ENCODE data around the gene KCNQ1. TPM values are rescaled to one million over a fixed set of nuclear protein-coding genes. Genes with fewer than 3 reads are reported as not detected.

KCNQ1 gene
- total RNA-seq, 2 experiments from 2014 or later, result 20.4 to 26.0 TPM

- Mint-ChIP-seq H3K4me3 (no peak overlapping the region), H3K9me3 (ENCODE audit: insufficient read depth) (no peaks in the 10 kb centered on the region), H3K4me1 (ENCODE audit: low read depth) (peaks cover 40% of the 10 kb centered on the region), H3K27me3 (ENCODE audit: low read depth) (peaks cover 11% of the 10 kb centered on the region), H3K36me3 (ENCODE audit: low read depth) (no peaks in the 10 kb centered on the region), H3K27ac (no peak overlapping the region)
- no peak for ATAC-seq
- POLR2A ChIA-PET, result interaction anchor here (0.5 kb wide), 1 partner anchor 105 kb away, joined by 3 read pairs; no protein-coding TSS in a partner anchor
- CTCF ChIA-PET, result interaction anchor here (0.6 to 13.7 kb wide), 6 partner anchors 11 to 584 kb away, joined by 3 to 485 read pairs (median 6); no protein-coding TSS in a partner anchor
- DNase-seq, result no peak
These were observed 444.8 kb downstream of the KCNQ1 start for GRCh38 chr11:2889362-2890273.

- CTCF ChIA-PET, result interaction anchor here (1.1 to 13.7 kb wide), 9 partner anchors 11 to 586 kb away, joined by 3 to 485 read pairs (median 6); partner anchors contain the start of gene PHLDA2
- POLR2A ChIA-PET, result interaction anchor here (3.3 kb wide), 1 partner anchor 357 kb away, joined by 22 read pairs; no protein-coding TSS in a partner anchor
- Mint-ChIP-seq H3K9me3 (ENCODE audit: insufficient read depth) (no peaks in the 10 kb centered on the region), H3K27ac (peak overlapping the region; percentile 92), H3K4me1 (ENCODE audit: low read depth) (peaks cover 39% of the 10 kb centered on the region), H3K4me3 (no peak overlapping the region), H3K27me3 (ENCODE audit: low read depth) (peaks cover 8% of the 10 kb centered on the region), H3K36me3 (ENCODE audit: low read depth) (no peaks in the 10 kb centered on the region)
- ATAC-seq (no peak), DNase-seq (no peak)
These were observed 445.9 kb downstream of the KCNQ1 start for GRCh38 chr11:2890466-2891294.

DNA sequence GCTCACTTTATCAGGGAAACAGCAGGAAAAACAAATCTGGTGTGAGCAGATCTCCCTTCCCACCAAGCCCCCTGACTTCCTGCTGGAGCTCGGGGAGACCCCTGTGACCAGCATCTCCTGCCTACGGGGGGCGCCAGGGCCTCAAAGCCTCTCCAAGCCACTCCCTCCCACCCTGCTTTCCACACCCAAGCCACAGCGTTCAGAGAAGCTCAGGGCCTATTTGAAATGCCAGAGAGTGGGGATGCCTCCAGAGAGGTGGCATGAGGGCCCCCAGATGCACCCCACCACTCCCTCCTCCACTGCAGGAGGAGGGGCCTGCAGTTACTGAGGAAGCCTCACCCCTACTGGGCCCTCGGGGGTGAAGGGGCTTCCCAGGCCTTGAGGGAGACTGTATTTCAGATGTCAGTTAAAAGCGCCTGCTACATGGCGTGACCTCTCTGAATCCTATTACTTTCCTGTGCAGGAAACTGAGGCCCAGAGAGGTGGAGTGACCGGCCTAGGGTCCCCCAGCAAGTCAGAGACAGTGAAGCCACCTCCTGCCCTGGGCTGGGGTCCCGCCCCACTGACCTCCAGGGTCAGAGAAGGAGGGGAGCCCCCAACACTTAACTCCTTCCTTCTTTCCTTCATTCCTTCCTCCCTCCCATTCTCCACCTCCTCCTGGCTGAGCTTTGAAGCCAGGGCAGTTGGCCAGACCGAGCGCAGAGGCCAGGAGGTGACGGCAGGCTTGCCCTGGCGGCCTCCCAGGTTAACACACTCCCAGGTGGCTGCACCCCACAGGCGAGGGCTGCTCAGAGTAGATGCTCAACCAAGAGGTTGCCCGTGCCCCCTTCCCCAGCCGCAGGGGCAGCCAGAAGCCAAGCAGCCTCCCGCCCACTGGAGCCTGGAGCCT lies 446.8 kb downstream of the KCNQ1 start:
- H3K27ac Mint-ChIP-seq, result peak overlapping the region; percentile 92
- DNase-seq (no peak), ATAC-seq (no peak)
- CTCF ChIA-PET, result interaction anchor here (1.1 to 13.7 kb wide), 24 partner anchors 11 to 587 kb away, joined by 3 to 485 read pairs (median 8); partner anchors contain the start of gene PHLDA2
- H3K4me3 Mint-ChIP-seq, result peak overlapping the region; percentile 80
- no peaks in the 10 kb centered on the region for H3K9me3 Mint-ChIP-seq (ENCODE audit: insufficient read depth)
- H3K27me3 Mint-ChIP-seq (ENCODE audit: low read depth), result peaks cover 7% of the 10 kb centered on the region
- peaks cover 35% of the 10 kb centered on the region for H3K4me1 Mint-ChIP-seq (ENCODE audit: low read depth)
- POLR2A ChIA-PET, result interaction anchor here (1.0 to 3.3 kb wide), 4 partner anchors 38 to 360 kb away, joined by 3 to 22 read pairs (median 5); partner anchors contain the start of gene PHLDA2
- no peaks in the 10 kb centered on the region for H3K36me3 Mint-ChIP-seq (ENCODE audit: low read depth)

DNA sequence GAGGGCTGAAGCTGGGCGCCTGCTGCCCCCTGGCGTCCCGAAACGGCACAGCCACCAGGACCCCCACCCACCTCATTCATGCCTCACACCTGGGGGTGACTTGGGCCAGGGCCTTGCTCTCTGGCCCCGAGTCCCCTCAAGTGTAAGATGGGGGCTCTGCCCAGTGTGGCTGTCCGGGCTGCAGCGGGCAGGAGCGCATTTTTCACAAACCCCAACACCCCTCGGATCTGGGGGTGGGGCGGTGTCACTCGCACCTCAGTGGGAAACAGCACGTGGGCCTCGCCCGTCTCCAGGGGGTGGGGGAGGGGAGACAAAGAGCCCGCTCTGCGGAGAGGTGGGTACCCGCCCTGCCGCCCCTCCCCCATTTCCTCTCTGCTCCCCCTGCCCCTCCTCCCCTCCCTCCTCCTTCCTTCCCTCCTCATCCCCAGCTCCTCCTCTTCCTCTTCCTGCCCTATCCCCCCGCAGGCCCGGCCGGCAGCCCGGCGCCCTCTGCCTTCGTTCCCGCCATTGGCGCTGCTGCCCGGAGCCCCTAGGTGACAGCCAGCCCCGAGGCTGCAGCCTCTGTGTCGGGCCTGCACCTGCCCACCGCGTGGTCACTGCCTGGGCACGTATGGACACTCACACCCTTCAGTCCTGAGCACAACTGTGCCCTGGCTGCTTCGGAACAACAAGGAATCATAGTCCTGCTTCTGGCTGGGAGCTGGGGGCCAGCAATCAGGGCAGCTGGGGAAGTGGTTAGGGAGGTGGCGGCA lies 447.6 kb downstream of the KCNQ1 start:
- peak overlapping the region; percentile 80 for H3K4me3 Mint-ChIP-seq
- H3K36me3 Mint-ChIP-seq (ENCODE audit: low read depth), result no peaks in the 10 kb centered on the region
- no peaks in the 10 kb centered on the region for H3K9me3 Mint-ChIP-seq (ENCODE audit: insufficient read depth)
- CTCF ChIA-PET, result interaction anchor here (0.7 to 13.7 kb wide), 38 partner anchors 10 to 588 kb away, joined by 3 to 485 read pairs (median 6); partner anchors contain the start of genes NAP1L4, PHLDA2 and ZNF195
- peaks cover 34% of the 10 kb centered on the region for H3K4me1 Mint-ChIP-seq (ENCODE audit: low read depth)
- H3K27me3 Mint-ChIP-seq (ENCODE audit: low read depth), result peaks cover under 1% of the 10 kb centered on the region
- H3K27ac Mint-ChIP-seq, result peak overlapping the region; percentile 92
- ATAC-seq (peak; percentile 60), DNase-seq (peak; percentile 86)
- POLR2A ChIA-PET, result interaction anchor here (0.7 to 3.3 kb wide), 6 partner anchors 37 to 529 kb away, joined by 3 to 22 read pairs (median 4); partner anchors contain the start of gene PHLDA2

DNA sequence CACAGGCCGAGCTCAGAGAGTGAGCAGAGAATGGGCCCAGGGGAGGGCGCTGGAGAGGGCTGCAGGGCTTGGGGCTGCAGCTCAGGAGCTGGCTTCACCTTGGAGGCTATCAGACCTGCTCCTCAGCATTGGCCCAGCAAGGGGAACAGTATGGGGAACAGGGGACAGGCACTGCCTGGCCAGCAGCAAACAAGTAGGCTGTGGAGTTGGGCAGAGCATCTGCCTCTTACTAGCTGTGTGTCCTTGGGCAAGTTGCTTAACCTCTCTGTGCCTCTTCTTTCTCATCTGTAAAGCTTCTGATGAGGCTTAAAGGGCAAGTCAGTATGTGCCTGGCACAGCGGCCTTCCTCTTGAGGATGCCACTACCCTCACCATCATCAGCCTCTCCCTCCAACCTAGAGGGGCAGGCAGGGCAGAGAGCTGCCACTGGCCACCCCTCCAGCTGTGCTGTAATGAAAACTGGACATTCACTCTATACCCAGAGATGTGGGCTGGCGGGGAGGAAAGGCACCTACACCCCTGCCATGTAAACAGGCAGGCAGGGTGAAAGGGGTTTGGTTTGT lies 448.2 kb downstream of the KCNQ1 start:
- peak overlapping the region; percentile 92 for H3K27ac Mint-ChIP-seq
- H3K4me3 Mint-ChIP-seq, result peak overlapping the region; percentile 80
- CTCF ChIA-PET, result interaction anchor here (0.7 to 13.7 kb wide), 37 partner anchors 9 to 588 kb away, joined by 3 to 485 read pairs (median 6); partner anchors contain the start of genes NAP1L4, PHLDA2 and ZNF195
- ATAC-seq (peak; percentile 70), DNase-seq (peak; percentile 81)
- H3K9me3 Mint-ChIP-seq (ENCODE audit: insufficient read depth), result no peaks in the 10 kb centered on the region
- no peaks in the 10 kb centered on the region for H3K36me3 Mint-ChIP-seq (ENCODE audit: low read depth)
- peaks cover 40% of the 10 kb centered on the region for H3K4me1 Mint-ChIP-seq (ENCODE audit: low read depth)
- no peaks in the 10 kb centered on the region for H3K27me3 Mint-ChIP-seq (ENCODE audit: low read depth)
- POLR2A ChIA-PET, result interaction anchor here (0.6 to 3.3 kb wide), 7 partner anchors 36 to 593 kb away, joined by 3 to 22 read pairs (median 4); partner anchors contain the start of gene PHLDA2

GRCh38 chr11:2893935-2894334 lies 449.1 kb downstream of the KCNQ1 start:
- Mint-ChIP-seq H3K9me3 (ENCODE audit: insufficient read depth) (no peaks in the 10 kb centered on the region), H3K36me3 (ENCODE audit: low read depth) (no peaks in the 10 kb centered on the region), H3K27me3 (ENCODE audit: low read depth) (no peaks in the 10 kb centered on the region), H3K4me1 (ENCODE audit: low read depth) (peaks cover 45% of the 10 kb centered on the region), H3K27ac (no peak overlapping the region), H3K4me3 (peak overlapping the region; percentile 36)
- ChIA-PET POLR2A (no interaction called here), CTCF (interaction anchor here (0.9 to 13.7 kb wide), 6 partner anchors 8 to 360 kb away, joined by 3 to 485 read pairs (median 12); partner anchors contain the start of gene PHLDA2)
- ATAC-seq, result no peak
- no peak for DNase-seq

- ChIA-PET POLR2A (no interaction called here), CTCF (interaction anchor here (1.8 to 13.7 kb wide), 2 partner anchors 34 to 362 kb away, joined by 3 to 485 read pairs; partner anchors contain the start of gene PHLDA2)
- ATAC-seq, result no peak
- H3K9me3 Mint-ChIP-seq (ENCODE audit: insufficient read depth), result no peaks in the 10 kb centered on the region
- no peak for DNase-seq
- H3K4me1 Mint-ChIP-seq (ENCODE audit: low read depth), result peaks cover 61% of the 10 kb centered on the region
- H3K27me3 Mint-ChIP-seq (ENCODE audit: low read depth), result no peaks in the 10 kb centered on the region
- peak overlapping the region; percentile 54 for H3K27ac Mint-ChIP-seq
- H3K4me3 Mint-ChIP-seq, result no peak overlapping the region
- H3K36me3 Mint-ChIP-seq (ENCODE audit: low read depth), result no peaks in the 10 kb centered on the region
These were observed 451.2 kb downstream of the KCNQ1 start for GRCh38 chr11:2896047-2896446.

DNA sequence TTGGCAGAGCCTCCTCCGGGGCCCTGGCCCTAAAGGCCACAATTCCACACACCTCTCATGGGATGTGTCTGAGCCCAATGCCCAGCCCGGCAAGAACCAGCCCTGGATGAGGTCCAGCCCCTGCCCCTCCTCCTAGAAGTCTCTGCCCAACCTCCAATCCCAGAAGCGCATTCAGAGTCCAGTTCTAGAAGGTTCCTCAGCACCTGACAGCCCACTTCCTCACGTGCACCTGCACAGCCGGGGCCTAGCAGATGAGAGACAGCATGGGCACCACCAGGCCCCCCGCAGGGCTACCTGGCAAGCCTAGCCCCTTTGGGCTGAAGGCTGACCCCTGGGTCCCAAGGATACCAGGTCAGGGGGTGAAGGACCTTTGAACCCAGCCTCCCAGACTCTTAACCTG lies 452.2 kb downstream of the KCNQ1 start:
- no peak for DNase-seq
- Mint-ChIP-seq H3K27ac (peak overlapping the region; percentile 43), H3K4me3 (no peak overlapping the region), H3K9me3 (ENCODE audit: insufficient read depth) (no peaks in the 10 kb centered on the region), H3K4me1 (ENCODE audit: low read depth) (peaks cover 57% of the 10 kb centered on the region), H3K27me3 (ENCODE audit: low read depth) (no peaks in the 10 kb centered on the region), H3K36me3 (ENCODE audit: low read depth) (no peaks in the 10 kb centered on the region)
- CTCF ChIA-PET, result interaction anchor here (1.8 kb wide), 1 partner anchor 33 kb away, joined by 3 read pairs; the partner anchor contains the start of gene PHLDA2
- no peak for ATAC-seq
- POLR2A ChIA-PET, result no interaction called here

- POLR2A ChIA-PET, result interaction anchor here (0.7 to 0.8 kb wide), 3 partner anchors 35 to 520 kb away, joined by 3 read pairs; no protein-coding TSS in a partner anchor
These were observed 453.7 kb downstream of the KCNQ1 start for GRCh38 chr11:2898366-2899079.

More at GRCh38 chr11:2898366-2899079, 453.7 kb downstream of the KCNQ1 start:
- Mint-ChIP-seq H3K36me3 (ENCODE audit: low read depth) (no peaks in the 10 kb centered on the region), H3K27me3 (ENCODE audit: low read depth) (no peaks in the 10 kb centered on the region), H3K4me3 (peak overlapping the region; percentile 69), H3K27ac (peak overlapping the region; percentile 98), H3K4me1 (ENCODE audit: low read depth) (peaks cover 50% of the 10 kb centered on the region), H3K9me3 (ENCODE audit: insufficient read depth) (no peaks in the 10 kb centered on the region)
- CTCF ChIA-PET, result interaction anchor here (0.6 to 1.8 kb wide), 9 partner anchors 11 to 498 kb away, joined by 3 to 11 read pairs (median 3); partner anchors contain the start of genes PHLDA2 and TSSC4
- DNase-seq, result peak; percentile 85
- ATAC-seq, result peak; percentile 66
